ENCODE results near the gene MPPED2.

DNA sequence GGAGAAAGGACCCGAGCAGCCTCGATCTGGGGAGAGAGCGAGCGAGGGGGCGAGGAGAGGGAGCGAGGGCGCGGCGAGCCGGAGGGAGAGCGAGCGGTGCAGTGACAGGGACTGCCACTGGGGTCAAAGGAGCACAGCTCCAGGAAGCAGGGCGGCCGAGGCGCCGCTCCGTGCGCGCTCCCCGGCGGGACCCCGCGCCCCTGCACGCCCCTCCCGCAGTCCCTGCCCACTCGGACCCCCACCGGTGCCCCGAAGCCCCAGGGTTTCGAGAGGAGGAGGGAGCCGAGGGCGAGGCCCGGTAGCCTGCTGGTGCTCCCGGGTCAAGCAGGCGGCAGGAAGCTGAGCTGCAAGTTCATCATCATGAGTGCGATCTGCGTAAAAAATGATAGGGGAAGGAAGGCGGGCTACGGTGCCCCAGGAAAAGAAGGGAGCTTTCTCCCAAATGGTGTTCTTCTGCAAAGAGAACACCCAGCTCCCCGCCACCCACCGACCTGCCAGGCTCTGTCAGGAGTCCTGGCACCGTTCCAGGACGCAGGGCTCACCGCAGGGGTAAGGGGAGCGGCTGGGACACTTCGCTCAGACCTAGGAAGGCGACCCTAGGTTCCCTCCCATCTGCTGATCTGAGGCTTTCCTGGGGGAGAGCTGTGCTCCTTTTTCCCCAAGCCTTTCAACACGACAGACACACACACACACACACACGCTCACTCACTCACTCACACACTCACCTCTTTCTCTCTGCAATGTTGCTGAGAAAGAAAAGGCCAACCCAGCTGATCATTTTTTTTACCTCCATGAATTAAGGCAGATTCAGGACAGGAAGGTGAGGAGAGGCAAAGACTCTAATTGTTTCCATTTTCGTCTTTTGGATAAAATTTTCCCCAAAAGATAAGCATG is at the start of gene MPPED2:
- TF ChIP-seq, protein P1, sequence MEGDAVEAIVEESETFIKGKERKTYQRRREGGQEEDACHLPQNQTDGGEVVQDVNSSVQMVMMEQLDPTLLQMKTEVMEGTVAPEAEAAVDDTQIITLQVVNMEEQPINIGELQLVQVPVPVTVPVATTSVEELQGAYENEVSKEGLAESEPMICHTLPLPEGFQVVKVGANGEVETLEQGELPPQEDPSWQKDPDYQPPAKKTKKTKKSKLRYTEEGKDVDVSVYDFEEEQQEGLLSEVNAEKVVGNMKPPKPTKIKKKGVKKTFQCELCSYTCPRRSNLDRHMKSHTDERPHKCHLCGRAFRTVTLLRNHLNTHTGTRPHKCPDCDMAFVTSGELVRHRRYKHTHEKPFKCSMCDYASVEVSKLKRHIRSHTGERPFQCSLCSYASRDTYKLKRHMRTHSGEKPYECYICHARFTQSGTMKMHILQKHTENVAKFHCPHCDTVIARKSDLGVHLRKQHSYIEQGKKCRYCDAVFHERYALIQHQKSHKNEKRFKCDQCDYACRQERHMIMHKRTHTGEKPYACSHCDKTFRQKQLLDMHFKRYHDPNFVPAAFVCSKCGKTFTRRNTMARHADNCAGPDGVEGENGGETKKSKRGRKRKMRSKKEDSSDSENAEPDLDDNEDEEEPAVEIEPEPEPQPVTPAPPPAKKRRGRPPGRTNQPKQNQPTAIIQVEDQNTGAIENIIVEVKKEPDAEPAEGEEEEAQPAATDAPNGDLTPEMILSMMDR (optimal IDR thresholded peaks at IDR 0.05 in 1 of 3, IDR thresholded peaks at IDR 0.05 in 1 of 3, conservative IDR thresholded peaks at IDR 0.05 in 1 of 3; ENCODE audit: extremely low read depth in 1 of 3, insufficient read depth in 2 of 3, low read length in 3 of 3), result peak in 1 of 3 experiments; percentile 36
- no peak for TF ChIP-seq EZH2 (IDR thresholded peaks at IDR 0.05; ENCODE audit: low read length)

Data from keratinocyte (primary cell).